Neuronal stem cell (in vitro differentiated cells): Measurements from ENCODE around the gene SOX5.

Source experiments
- DNase-seq: peaks from one replicate; pipeline ENCODE4 v3.0.0-alpha.2; 2013; ENCODE audit warnings: low spot score
- H2AFZ ChIP-seq: one replicate; pipeline ENCODE4 v1.6.1; 2013; ENCODE audit warnings: mild to moderate bottlenecking, low read length, inconsistent platforms
- H2AK5ac ChIP-seq: 2 replicates; pipeline ENCODE4 v1.6.1; 2013; ENCODE audit warnings: low read depth, mild to moderate bottlenecking, inconsistent platforms, low read length, moderate library complexity, mixed read lengths
- H2BK120ac ChIP-seq: 2 replicates; pipeline ENCODE4 v1.6.1; 2013; ENCODE audit warnings: low read depth, mild to moderate bottlenecking, inconsistent platforms, low read length, moderate library complexity, mixed read lengths
- H2BK12ac ChIP-seq: one replicate; pipeline ENCODE4 v1.6.1; 2013; ENCODE audit warnings: low read length, inconsistent platforms
- H2BK15ac ChIP-seq: 2 replicates; pipeline ENCODE4 v1.6.1; 2013; ENCODE audit warnings: mild to moderate bottlenecking, low read length, inconsistent platforms, mixed read lengths
- H2BK5ac ChIP-seq: one replicate; pipeline ENCODE4 v1.6.1; 2013; ENCODE audit warnings: inconsistent platforms, mild to moderate bottlenecking, low read length, moderate library complexity
- H3K14ac ChIP-seq: one replicate; pipeline ENCODE4 v1.6.1; 2013; ENCODE audit warnings: low read length, inconsistent platforms
- H3K18ac ChIP-seq: 2 replicates; pipeline ENCODE4 v1.6.1; 2013; ENCODE audit warnings: low read length, inconsistent platforms
- H3K23ac ChIP-seq: 2 replicates; pipeline ENCODE4 v1.6.1; 2013; ENCODE audit warnings: low read depth, mild to moderate bottlenecking, mixed read lengths, low read length, inconsistent platforms; ENCODE audit not compliant: poor library complexity
- H3K27ac ChIP-seq: replicated peaks from 3 replicates; pipeline ENCODE4 v1.5.1; 2013; ENCODE audit warnings: low read length, inconsistent platforms
- H3K27me3 ChIP-seq, 3 experiments: 2 replicates each; pipeline ENCODE4 v1.6.1; 2013; ENCODE audit warnings: low read length in 3 of 3, mild to moderate bottlenecking in 2 of 3, inconsistent platforms in 1 of 3, low read depth in 1 of 3, mixed read lengths in 1 of 3, moderate library complexity in 1 of 3; ENCODE audit not compliant: control insufficient read depth in 3 of 3, insufficient read depth in 3 of 3
- H3K36me3 ChIP-seq, 2 donors: replicated peaks in 1 of 2; 2 replicates each; pipeline ENCODE4 v1.6.1; 2013; ENCODE audit warnings: low read length in 2 of 2; ENCODE audit not compliant: control insufficient read depth in 2 of 2, insufficient read depth in 2 of 2
- H3K4ac ChIP-seq: 2 replicates; pipeline ENCODE4 v1.6.1; 2013; ENCODE audit warnings: inconsistent platforms, mild to moderate bottlenecking, low read length, moderate library complexity
- H3K4me1 ChIP-seq, 2 donors: 1 replicate in 1 of 2; 2 replicates in 1 of 2; pipeline ENCODE4 v1.6.1; 2013; ENCODE audit warnings: low read length in 2 of 2, low read depth in 1 of 2; ENCODE audit not compliant: control insufficient read depth in 2 of 2, insufficient read depth in 1 of 2
- H3K4me2 ChIP-seq: one replicate; pipeline ENCODE4 v1.6.1; 2013; ENCODE audit warnings: mild to moderate bottlenecking, low read length, inconsistent platforms; ENCODE audit not compliant: insufficient read depth, poor library complexity, severe bottlenecking
- H3K4me3 ChIP-seq, 2 donors: 2 replicates each; pipeline ENCODE4 v1.5.1; 2013; ENCODE audit warnings: low read length in 2 of 2, mild to moderate bottlenecking in 2 of 2, inconsistent platforms in 1 of 2, moderate library complexity in 1 of 2
- H3K79me1 ChIP-seq: one replicate; pipeline ENCODE4 v1.6.1; 2013; ENCODE audit warnings: low read depth, mild to moderate bottlenecking, inconsistent platforms, low read length, moderate library complexity
- H3K9ac ChIP-seq: one replicate; pipeline ENCODE4 v1.6.1; 2013; ENCODE audit warnings: mild to moderate bottlenecking, low read depth, low read length, inconsistent platforms; ENCODE audit not compliant: poor library complexity
- H3K9me3 ChIP-seq, 2 donors: replicated peaks in 1 of 2; 2 replicates each; pipeline versions ENCODE3 to v1.6.1; 2013; ENCODE audit warnings: low read length in 2 of 2, mild to moderate bottlenecking in 2 of 2, inconsistent platforms in 1 of 2, low read depth in 1 of 2, mixed read lengths in 1 of 2, moderate library complexity in 1 of 2; ENCODE audit not compliant: control insufficient read depth in 2 of 2, insufficient read depth in 1 of 2
- H4K8ac ChIP-seq: one replicate; pipeline ENCODE4 v1.6.1; 2013; ENCODE audit warnings: low read depth, mild to moderate bottlenecking, inconsistent platforms, low read length, moderate library complexity
- H4K91ac ChIP-seq: one replicate; pipeline ENCODE4 v1.6.1; 2013; ENCODE audit warnings: low read length, low read depth, mild to moderate bottlenecking, inconsistent platforms; ENCODE audit not compliant: poor library complexity
- WGBS, 2 donors: extraction: QIAGEN DNeasy Blood & Tissue Kit; methylation state at CpG; one replicate each; pipeline ENCODE4 v1.1.7; 2013; ENCODE audit warnings: missing lambda C conversion rate in 2 of 2, mixed read lengths in 1 of 2; ENCODE audit not compliant: insufficient read length in 2 of 2, insufficient replicate concordance in 1 of 2; ENCODE audit errors: extremely low coverage in 2 of 2; 5-methylcytosine and 5-hydroxymethylcytosine counted together

The SOX5 gene

GRCh38 chr12:23891115-23891514 lies 58.4 kb downstream of the SOX5 start:
- no CpG with 5 or more reads among the region's 3 CpGs for WGBS, 2 donors
- no peak overlapping the region for H3K4me3 ChIP-seq
- no peak overlapping the region for H2BK15ac ChIP-seq
- H3K9me3 ChIP-seq: peaks cover 0 to 4% of the 10 kb centered on the region in 2 donors
- no peak overlapping the region for H4K8ac ChIP-seq
- no peak overlapping the region for H3K14ac ChIP-seq
- no peak for DNase-seq
- no peak overlapping the region for H2BK5ac ChIP-seq
- H2BK120ac ChIP-seq: no peak overlapping the region
- H3K79me1 ChIP-seq: no peaks in the 10 kb centered on the region
- no peak overlapping the region for H3K4me2 ChIP-seq
- H3K4me1 ChIP-seq: peaks cover 9 to 13% of the 10 kb centered on the region in 2 donors
- H3K4ac ChIP-seq: no peak overlapping the region
- H3K27ac ChIP-seq: no peak overlapping the region
- H2BK12ac ChIP-seq: no peak overlapping the region
- H2AFZ ChIP-seq: no peak overlapping the region
- H3K36me3 ChIP-seq: peaks cover 6 to 33% of the 10 kb centered on the region in 2 donors
- no peak overlapping the region for H4K91ac ChIP-seq
- H3K27me3 ChIP-seq: no peaks in the 10 kb centered on the region
- no peak overlapping the region for H2AK5ac ChIP-seq
- no peak overlapping the region for H3K23ac ChIP-seq
- no peak overlapping the region for H3K9ac ChIP-seq
- no peak overlapping the region for H3K18ac ChIP-seq

- H2BK12ac ChIP-seq: no peak overlapping the region
- no peaks in the 10 kb centered on the region for H3K27me3 ChIP-seq
- H3K9ac ChIP-seq: no peak overlapping the region
- no peak overlapping the region for H2AK5ac ChIP-seq
- no peak overlapping the region for H2BK15ac ChIP-seq
- peaks cover 0 to 4% of the 10 kb centered on the region in 2 donors for H3K9me3 ChIP-seq
- H3K4me3 ChIP-seq: no peak overlapping the region
- no peak overlapping the region for H4K91ac ChIP-seq
- no peak overlapping the region for H3K4me2 ChIP-seq
- H2BK5ac ChIP-seq: no peak overlapping the region
- no peak for DNase-seq
- no peak overlapping the region for H3K27ac ChIP-seq
- H2AFZ ChIP-seq: no peak overlapping the region
- no peak overlapping the region for H4K8ac ChIP-seq
- H3K36me3 ChIP-seq: peaks cover 6 to 22% of the 10 kb centered on the region in 2 donors
- H3K4ac ChIP-seq: no peak overlapping the region
- WGBS, 2 donors: no CpG with 5 or more reads among the region's 4 CpGs
- peaks cover 2% of the 10 kb centered on the region for H3K79me1 ChIP-seq
- H3K14ac ChIP-seq: no peak overlapping the region
- no peak overlapping the region for H3K18ac ChIP-seq
- no peak overlapping the region for H3K23ac ChIP-seq
- H3K4me1 ChIP-seq: peaks cover 2 to 7% of the 10 kb centered on the region in 2 donors
- no peak overlapping the region for H2BK120ac ChIP-seq
Observed at GRCh38 chr12:23889069-23889440, 60.4 kb downstream of the SOX5 start.

GRCh38 chr12:23888396-23889068 lies 60.9 kb downstream of the SOX5 start:
- no peak overlapping the region for H2BK120ac ChIP-seq
- H3K4ac ChIP-seq: no peak overlapping the region
- DNase-seq: no peak
- no peak overlapping the region for H2BK12ac ChIP-seq
- H3K27ac ChIP-seq: no peak overlapping the region
- H3K4me1 ChIP-seq: peaks cover 2 to 7% of the 10 kb centered on the region in 2 donors
- no peak overlapping the region for H3K4me3 ChIP-seq
- no peak overlapping the region for H3K18ac ChIP-seq
- H3K23ac ChIP-seq: no peak overlapping the region
- no peak overlapping the region for H4K91ac ChIP-seq
- no peak overlapping the region for H3K14ac ChIP-seq
- H2BK5ac ChIP-seq: no peak overlapping the region
- H4K8ac ChIP-seq: no peak overlapping the region
- no peak overlapping the region for H3K4me2 ChIP-seq
- no peaks in the 10 kb centered on the region for H3K27me3 ChIP-seq
- WGBS, 2 donors: no CpG with 5 or more reads among the region's 5 CpGs
- peaks cover 2% of the 10 kb centered on the region for H3K79me1 ChIP-seq
- H3K9ac ChIP-seq: no peak overlapping the region
- peaks cover 0 to under 1% of the 10 kb centered on the region in 2 donors for H3K9me3 ChIP-seq
- no peak overlapping the region for H2BK15ac ChIP-seq
- peaks cover 3 to 16% of the 10 kb centered on the region in 2 donors for H3K36me3 ChIP-seq
- no peak overlapping the region for H2AFZ ChIP-seq
- H2AK5ac ChIP-seq: no peak overlapping the region

- Histone ChIP-seq H3K79me1 (peaks cover 2% of the 10 kb centered on the region), H2AFZ (no peak overlapping the region), H2BK12ac (no peak overlapping the region), H3K9me3 (no peaks in the 10 kb centered on the region), H3K4ac (no peak overlapping the region), H3K27me3 (no peaks in the 10 kb centered on the region), H4K91ac (no peak overlapping the region), H3K4me1 (peaks cover 2 to 7% of the 10 kb centered on the region in 2 donors), H3K23ac (no peak overlapping the region), H3K27ac (no peak overlapping the region), H3K4me3 (no peak overlapping the region), H2BK120ac (no peak overlapping the region), H3K9ac (no peak overlapping the region), H3K36me3 (peaks cover 1 to 4% of the 10 kb centered on the region in 2 donors), H2BK15ac (no peak overlapping the region), H3K18ac (no peak overlapping the region), H2BK5ac (no peak overlapping the region), H3K14ac (no peak overlapping the region), H2AK5ac (no peak overlapping the region), H3K4me2 (no peak overlapping the region), H4K8ac (no peak overlapping the region)
- no CpG with 5 or more reads among the region's 3 CpGs for WGBS, 2 donors
- DNase-seq: no peak
Observed at GRCh38 chr12:23887055-23887835, 62.2 kb downstream of the SOX5 start.
